Panc1 (cell line): ENCODE measurements around the gene PRR15. TPM values are rescaled to one million over a fixed set of nuclear protein-coding genes. Genes with fewer than 3 reads are reported as not detected.

Source experiments
- ATAC-seq: fragments of 200-7000 bp; cut with Tn5 transposase; 2 replicates; pipeline ENCODE4 v1.9.1; 2020; ENCODE audit warnings: mild to moderate bottlenecking, moderate library complexity
- BruUV-seq: library from RNA; stranded (reverse); fragments of 400-500 nt; replicated peaks from 2 replicates; lab custom pipeline; 2021; lab: Mats Ljungman, UMichigan
- CTCF ChIA-PET: fragments of 300-600 bp; sonication (Branson Sonifier 250); formaldehyde crosslinking; loops from one replicate; lab custom pipeline; 2022; ENCODE audit warnings: antibody characterized with exemption; lab: Charles Lee
- POLR2A ChIA-PET: fragments of 300-600 bp; sonication (Branson Sonifier 250); formaldehyde crosslinking; loops from one replicate; lab custom pipeline; 2022; ENCODE audit warnings: antibody characterized with exemption; lab: Charles Lee
- DNase-seq: peaks from one replicate; pipeline ENCODE4 v3.0.0-alpha.2; 2010; ENCODE audit warnings: low read depth, low spot score
- H3K27ac ChIP-seq: 2 replicates; pipeline ENCODE4 v1.5.1; 2011; ENCODE audit warnings: mild to moderate bottlenecking, low read length, inconsistent platforms
- H3K27me3 ChIP-seq: fragments of 200-500 bp; sonication (Bioruptor generic); 2 replicates; pipeline ENCODE4 v1.6.0; 2014; ENCODE audit warnings: low read length, inconsistent platforms; ENCODE audit not compliant: control insufficient read depth, insufficient read depth
- H3K36me3 ChIP-seq: fragments of 200-500 bp; sonication (Bioruptor generic); 2 replicates; pipeline ENCODE4 v1.5.1; 2014; ENCODE audit warnings: inconsistent platforms, mild to moderate bottlenecking, low read length, moderate library complexity; ENCODE audit not compliant: control insufficient read depth, insufficient read depth
- H3K4me1 ChIP-seq: 2 replicates; pipeline ENCODE4 v1.5.1; 2011; ENCODE audit warnings: inconsistent platforms, mild to moderate bottlenecking, low read length, moderate library complexity; ENCODE audit not compliant: control insufficient read depth, insufficient read depth
- H3K4me3 ChIP-seq, 2 experiments: 2 replicates each; pipeline ENCODE4 v1.5.1; 2011 to 2012; ENCODE audit warnings: low read depth in 2 of 2, low read length in 2 of 2, mild to moderate bottlenecking in 2 of 2, inconsistent platforms in 1 of 2, moderate library complexity in 1 of 2
- H3K9me3 ChIP-seq: fragments of 200-500 bp; sonication (Bioruptor generic); 2 replicates; pipeline ENCODE4 v1.5.1; 2014; ENCODE audit warnings: low read depth, mild to moderate bottlenecking, inconsistent platforms, low read length, moderate library complexity; ENCODE audit not compliant: control insufficient read depth, insufficient read depth
- CTCF ChIP-seq: fragments of 450-650 bp; IDR thresholded peaks from 2 replicates; pipeline ENCODE4 v1.5.1; 2017; ENCODE audit warnings: mild to moderate bottlenecking
- POLR2AphosphoS5 ChIP-seq: IDR thresholded peaks from 2 replicates; pipeline ENCODE4 v1.6.1; 2012; ENCODE audit warnings: mild to moderate bottlenecking, low read depth, low read length, moderate library complexity
- REST ChIP-seq, 2 experiments: IDR thresholded peaks; 2 replicates each; pipeline ENCODE4 v1.6.1; 2011 to 2012; ENCODE audit warnings: low read depth in 2 of 2, control low read depth in 1 of 2, low read length in 1 of 2, mild to moderate bottlenecking in 1 of 2, moderate library complexity in 1 of 2; ENCODE audit not compliant: insufficient read depth in 1 of 2
- SIN3A ChIP-seq: IDR thresholded peaks from 2 replicates; pipeline ENCODE4 v1.6.1; 2012; ENCODE audit warnings: low read depth, mild to moderate bottlenecking, low read length, moderate library complexity, borderline replicate concordance; ENCODE audit not compliant: insufficient read depth
- TCF7L2 ChIP-seq: IDR thresholded peaks from 2 replicates; pipeline ENCODE4 v1.6.1; 2011; ENCODE audit warnings: mild to moderate bottlenecking, low read depth, low read length, inconsistent platforms
- in situ Hi-C: cut with HindIII; loops from 2 replicates; pipeline ENCODE4 v1.10.0; 2016; ENCODE audit warnings: low sequenced_read_pairs, low pct_unique_long_range_greater_than_20kb
- intact Hi-C: fragments of 100-400 bp; cut with micrococcal nuclease; formaldehyde crosslinking; loops from one replicate; pipeline ENCODE4 v1.10.0; 2022; ENCODE audit not compliant: unreplicated experiment
- total RNA-seq: library from RNA; stranded (reverse); gene quantifications from one replicate; pipeline ENCODE4 v1.2.1, GENCODE V29; 2021; ENCODE audit not compliant: unreplicated experiment

Gene PRR15
- total RNA-seq, 1 experiment from 2014 or later, result 0.23 TPM

GRCh38 chr7:29604702-29605101 lies 41.1 kb downstream of the PRR15 start:
- no peaks in the 10 kb centered on the region for H3K36me3 ChIP-seq
- DNase-seq, result no peak
- no TSS peak for BruUV-seq
- in situ Hi-C loops, result no loop called here
- intact Hi-C loops, result no loop called here
- ATAC-seq, result no peak
- no peaks in the 10 kb centered on the region for H3K4me1 ChIP-seq
- H3K9me3 ChIP-seq, result no peaks in the 10 kb centered on the region
- no peak overlapping the region for H3K4me3 ChIP-seq
- ChIA-PET POLR2A (no interaction called here), CTCF (no interaction called here)
- no peak overlapping the region for H3K27ac ChIP-seq
- no peaks in the 10 kb centered on the region for H3K27me3 ChIP-seq
- TF ChIP-seq POLR2AphosphoS5 (no peak), REST (IDR thresholded peaks at IDR 0.05; ENCODE audit: insufficient read depth in 1 of 2, low read depth in 2 of 2, low read length in 1 of 2) (no peak), SIN3A (no peak), TCF7L2 (no peak), CTCF (no peak)

GRCh38 chr7:29605671-29606070 lies 42.0 kb downstream of the PRR15 start:
- ATAC-seq, result no peak
- in situ Hi-C loops (no loop called here), intact Hi-C loops (no loop called here)
- no peak for DNase-seq
- CTCF ChIA-PET, result no interaction called here
- no peaks in the 10 kb centered on the region for H3K36me3 ChIP-seq
- no peak overlapping the region for H3K27ac ChIP-seq
- POLR2A ChIA-PET, result no interaction called here
- H3K27me3 ChIP-seq, result no peaks in the 10 kb centered on the region
- H3K4me1 ChIP-seq, result no peaks in the 10 kb centered on the region
- TF ChIP-seq TCF7L2, result no peak
- TF ChIP-seq REST (IDR thresholded peaks at IDR 0.05; ENCODE audit: insufficient read depth in 1 of 2, low read depth in 2 of 2, low read length in 1 of 2), result no peak
- no peak for TF ChIP-seq CTCF
- no peak for TF ChIP-seq SIN3A
- no peak for TF ChIP-seq POLR2AphosphoS5
- no peak overlapping the region for H3K4me3 ChIP-seq
- no peaks in the 10 kb centered on the region for H3K9me3 ChIP-seq
- BruUV-seq, result no TSS peak
